Kidney (tissue), 14 donors: ENCODE measurements around the gene H1-8. TPM values are rescaled to one million over a fixed set of nuclear protein-coding genes. Genes with fewer than 3 reads are reported as not detected.
A peak's percentile ranks its signal among the peaks of the same experiment; 100 is the strongest.

Experiments
- DNase-seq, 5 donors: peaks; one replicate each; pipeline ENCODE4 v3.0.0-alpha.2; 2013 to 2020
- FAIRE-seq: peaks from 2 replicates; lab custom pipeline; 2012; peaks lifted over from hg19 to GRCh38; lab: Jason Lieb, UNC
- H3K27ac ChIP-seq, 2 donors: one replicate each; pipeline ENCODE4 v1.7.0; 2013; ENCODE audit warnings: low read depth in 2 of 2, low read length in 2 of 2, inconsistent platforms in 1 of 2
- H3K27me3 ChIP-seq: one replicate; pipeline ENCODE4 v1.7.1; 2013; ENCODE audit warnings: low read length, inconsistent platforms; ENCODE audit not compliant: control insufficient read depth, insufficient read depth
- H3K36me3 ChIP-seq, 3 donors: one replicate each; pipeline versions ENCODE4 v1.7.0 to v1.7.1; 2013; ENCODE audit warnings: low read length in 3 of 3, control low read depth in 1 of 3, inconsistent platforms in 1 of 3; ENCODE audit not compliant: insufficient read depth in 3 of 3, control insufficient read depth in 2 of 3
- H3K4me1 ChIP-seq, 3 donors: one replicate each; pipeline versions ENCODE4 v1.7.0 to v1.7.1; 2013; ENCODE audit warnings: low read length in 3 of 3, inconsistent platforms in 1 of 3, low read depth in 1 of 3; ENCODE audit not compliant: control insufficient read depth in 2 of 3, insufficient read depth in 2 of 3
- H3K4me3 ChIP-seq, 3 donors: one replicate each; pipeline versions ENCODE4 v1.7.0 to v1.8.1; 2013; ENCODE audit warnings: low read length in 3 of 3, control low read depth in 1 of 3, inconsistent platforms in 1 of 3
- H3K9ac ChIP-seq, 3 donors: one replicate each; pipeline versions ENCODE4 v1.7.0 to v1.7.1; 2013; ENCODE audit warnings: low read length in 3 of 3, control low read depth in 1 of 3, inconsistent platforms in 1 of 3
- H3K9me3 ChIP-seq, 3 donors: one replicate each; pipeline versions ENCODE4 v1.7.0 to v1.7.1; 2013; ENCODE audit warnings: low read length in 3 of 3, control low read depth in 1 of 3, inconsistent platforms in 1 of 3; ENCODE audit not compliant: control insufficient read depth in 2 of 3, insufficient read depth in 1 of 3
- intact Hi-C: fragments of 100-400 bp; cut with DNase I; formaldehyde crosslinking; loops from one replicate; pipeline ENCODE4 v1.11.1; 2022
- polyA plus RNA-seq: library from polyadenylated mRNA; stranded (reverse); fragments of 350-450 nt; fragmentation: Illumina TruSeq; extraction: RNeasy Lipid Tissue Mini Kit (QIAGEN cat#74804); gene quantifications from one replicate; pipeline ENCODE4 v1.2.3, GENCODE V29; 2014; ENCODE audit warnings: low read depth, low replicate concordance; ENCODE audit not compliant: insufficient read depth
- total RNA-seq: library from RNA; stranded (reverse); fragmentation: NEBNext Ultra II Directional; extraction: Animal tissue kit (Norgen Biotek cat#: 25700); gene quantifications from one replicate; pipeline ENCODE4 v1.2.1, GENCODE V29; 2021
- TF ChIP-seq, protein P1 (sequence below): IDR thresholded peaks from 3 replicates; pipeline ENCODE4 v1.5.1; 2012; ENCODE audit warnings: mild to moderate bottlenecking, moderate library complexity, borderline replicate concordance; ENCODE audit not compliant: insufficient read depth; ENCODE audit errors: extremely low read depth
- donor health status: control.
- donor health status: control.
- donor health status: control.
- donor health status: control.
- donor health status: control.
- donor health status: DM: yes; HTN: yes; CAD: no.
- donor health status: Normal renal cell carcinoma (clear cell type).

Gene H1-8
- total and polyA plus RNA-seq, 2 donors from 2014 or later, result not detected

- FAIRE-seq, result no peak
- intact Hi-C loops, result no loop called here
- Histone ChIP-seq H3K27me3 (no peaks in the 10 kb centered on the region), H3K36me3 (no peaks in the 10 kb centered on the region), H3K4me1 (peaks cover 3 to 17% (median 3%) of the 10 kb centered on the region in 3 donors), H3K9me3 (no peaks in the 10 kb centered on the region), H3K27ac (peak overlapping the region; percentile 47 to 75), H3K9ac (no peak overlapping the region), H3K4me3 (no peak overlapping the region)
- TF ChIP-seq, protein P1, sequence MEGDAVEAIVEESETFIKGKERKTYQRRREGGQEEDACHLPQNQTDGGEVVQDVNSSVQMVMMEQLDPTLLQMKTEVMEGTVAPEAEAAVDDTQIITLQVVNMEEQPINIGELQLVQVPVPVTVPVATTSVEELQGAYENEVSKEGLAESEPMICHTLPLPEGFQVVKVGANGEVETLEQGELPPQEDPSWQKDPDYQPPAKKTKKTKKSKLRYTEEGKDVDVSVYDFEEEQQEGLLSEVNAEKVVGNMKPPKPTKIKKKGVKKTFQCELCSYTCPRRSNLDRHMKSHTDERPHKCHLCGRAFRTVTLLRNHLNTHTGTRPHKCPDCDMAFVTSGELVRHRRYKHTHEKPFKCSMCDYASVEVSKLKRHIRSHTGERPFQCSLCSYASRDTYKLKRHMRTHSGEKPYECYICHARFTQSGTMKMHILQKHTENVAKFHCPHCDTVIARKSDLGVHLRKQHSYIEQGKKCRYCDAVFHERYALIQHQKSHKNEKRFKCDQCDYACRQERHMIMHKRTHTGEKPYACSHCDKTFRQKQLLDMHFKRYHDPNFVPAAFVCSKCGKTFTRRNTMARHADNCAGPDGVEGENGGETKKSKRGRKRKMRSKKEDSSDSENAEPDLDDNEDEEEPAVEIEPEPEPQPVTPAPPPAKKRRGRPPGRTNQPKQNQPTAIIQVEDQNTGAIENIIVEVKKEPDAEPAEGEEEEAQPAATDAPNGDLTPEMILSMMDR, result no peak
- DNase-seq, result peak; percentile 41 to 76 (median 60)
Measured at GRCh38 chr3:129560269-129560787, 17.4 kb downstream of the H1-8 start.

DNA sequence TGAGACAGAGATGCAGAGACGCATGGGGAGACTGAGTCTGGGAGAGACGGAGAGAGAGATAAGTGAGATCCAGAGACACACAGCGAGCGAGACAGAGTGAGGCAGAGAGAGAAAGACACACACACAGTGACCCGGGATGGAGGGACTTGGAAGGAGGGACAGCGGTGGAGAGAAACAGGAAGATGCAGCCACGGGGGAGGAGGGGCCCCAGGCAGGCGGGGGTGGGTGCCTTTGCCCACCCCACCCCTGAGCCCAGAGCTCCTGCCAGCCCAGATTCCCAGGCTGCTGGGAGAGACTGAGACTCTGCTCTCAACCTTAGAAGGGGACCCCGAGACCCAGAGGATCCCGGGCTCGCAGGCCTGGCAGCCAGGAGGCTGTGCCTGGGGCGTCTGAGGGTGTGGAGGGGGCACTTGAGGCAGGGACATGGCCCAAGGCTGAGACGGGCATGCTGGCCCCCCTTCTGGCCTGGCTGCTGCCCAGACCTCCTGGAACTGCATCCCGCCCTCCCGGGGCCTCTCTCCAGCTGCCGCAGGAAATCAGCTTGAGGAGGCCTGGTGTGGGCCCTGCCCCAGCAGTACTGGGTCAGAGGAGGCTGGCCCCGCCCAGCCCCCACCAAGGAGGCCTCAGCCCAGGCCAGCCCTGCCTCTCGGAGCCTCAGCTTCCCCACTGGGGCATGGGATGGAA is 18.1 kb downstream of the H1-8 start:
- no peaks in the 10 kb centered on the region for H3K9me3 ChIP-seq
- peaks cover 3 to 17% (median 3%) of the 10 kb centered on the region in 3 donors for H3K4me1 ChIP-seq
- no peaks in the 10 kb centered on the region for H3K27me3 ChIP-seq
- H3K9ac ChIP-seq, result peak overlapping the region in 1 of 3 donors; percentile 22
- FAIRE-seq (no peak), DNase-seq (peak; percentile 58 to 94 (median 77))
- intact Hi-C loops, result no loop called here
- TF ChIP-seq, protein P1, result no peak
- no peaks in the 10 kb centered on the region for H3K36me3 ChIP-seq
- peak overlapping the region; percentile 47 to 75 for H3K27ac ChIP-seq
- H3K4me3 ChIP-seq, result no peak overlapping the region

DNA sequence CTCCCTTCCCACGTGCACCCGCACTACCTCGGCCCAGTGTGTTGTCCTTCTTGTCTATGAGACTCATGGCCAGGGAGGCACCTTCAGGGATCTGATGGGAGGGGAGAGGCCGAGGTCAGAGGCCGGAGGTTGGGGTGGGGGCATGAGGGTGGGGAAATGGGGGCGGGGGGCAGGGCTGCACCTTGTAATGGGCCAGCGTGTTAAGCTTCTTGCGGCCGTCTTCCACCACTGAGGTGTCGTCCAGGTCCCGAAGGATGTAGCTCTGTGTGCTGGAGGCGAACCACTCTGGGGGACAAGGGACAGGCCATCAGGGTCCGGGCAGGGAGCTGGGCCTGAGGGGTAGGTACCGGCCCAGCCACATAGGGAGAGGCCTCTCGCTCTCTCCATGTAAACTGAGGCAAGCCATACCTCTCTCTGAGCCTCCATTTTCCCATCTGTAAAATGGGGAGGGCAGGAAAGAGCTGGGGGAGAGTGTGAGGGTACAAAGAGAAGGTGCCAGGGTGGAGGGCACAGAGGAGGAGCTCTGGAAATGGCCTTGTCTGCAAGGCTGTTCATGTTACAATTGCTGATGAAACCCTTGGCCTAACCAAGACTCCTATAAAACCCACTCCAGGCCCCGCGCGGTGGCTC is 18.8 kb downstream of the H1-8 start:
- DNase-seq, result peak in 1 of 5 donors; percentile 66
- peaks cover 0 to 3% (median 0%) of the 10 kb centered on the region in 3 donors for H3K36me3 ChIP-seq
- TF ChIP-seq, protein P1, result no peak
- no peak overlapping the region for H3K9ac ChIP-seq
- H3K9me3 ChIP-seq, result no peaks in the 10 kb centered on the region
- peak overlapping the region in 1 of 2 donors; percentile 47 for H3K27ac ChIP-seq
- intact Hi-C loops, result no loop called here
- peaks cover 3 to 17% (median 3%) of the 10 kb centered on the region in 3 donors for H3K4me1 ChIP-seq
- no peaks in the 10 kb centered on the region for H3K27me3 ChIP-seq
- FAIRE-seq, result no peak
- no peak overlapping the region for H3K4me3 ChIP-seq
